HEK293 (cell line): Measurements from ENCODE around the gene NTRK3.

Experiments
- CTCF ChIP-seq: fragments of 450-650 bp; formaldehyde crosslinking; IDR thresholded peaks from 2 replicates; pipeline ENCODE4 v1.5.1; 2016; ENCODE audit warnings: missing biosample characterization, missing genetic modification characterization
- EGR2 ChIP-seq: fragments of 450-650 bp; formaldehyde crosslinking; IDR thresholded peaks from 2 replicates; pipeline ENCODE4 v1.5.1; 2016; ENCODE audit warnings: low read depth, missing biosample characterization, missing genetic modification characterization
- ZFP41 ChIP-seq: fragments of 450-650 bp; formaldehyde crosslinking; IDR thresholded peaks from 2 replicates; pipeline ENCODE4 v1.5.1; 2016; ENCODE audit warnings: missing biosample characterization, missing genetic modification characterization, borderline replicate concordance

- no peak for TF ChIP-seq ZFP41
- no peak for TF ChIP-seq CTCF (tag by site-specific recombination)
- TF ChIP-seq EGR2: no peak
Observed at GRCh38 chr15:88174571-88174970, 82.0 kb downstream of the NTRK3 start.
